ENCODE results near the gene PLEKHN1. TPM values are rescaled to one million over a fixed set of nuclear protein-coding genes. Genes with fewer than 3 reads are reported as not detected.

The PLEKHN1 gene
- total RNA-seq, 1 experiment from 2014 or later = 1.6 TPM

DNA sequence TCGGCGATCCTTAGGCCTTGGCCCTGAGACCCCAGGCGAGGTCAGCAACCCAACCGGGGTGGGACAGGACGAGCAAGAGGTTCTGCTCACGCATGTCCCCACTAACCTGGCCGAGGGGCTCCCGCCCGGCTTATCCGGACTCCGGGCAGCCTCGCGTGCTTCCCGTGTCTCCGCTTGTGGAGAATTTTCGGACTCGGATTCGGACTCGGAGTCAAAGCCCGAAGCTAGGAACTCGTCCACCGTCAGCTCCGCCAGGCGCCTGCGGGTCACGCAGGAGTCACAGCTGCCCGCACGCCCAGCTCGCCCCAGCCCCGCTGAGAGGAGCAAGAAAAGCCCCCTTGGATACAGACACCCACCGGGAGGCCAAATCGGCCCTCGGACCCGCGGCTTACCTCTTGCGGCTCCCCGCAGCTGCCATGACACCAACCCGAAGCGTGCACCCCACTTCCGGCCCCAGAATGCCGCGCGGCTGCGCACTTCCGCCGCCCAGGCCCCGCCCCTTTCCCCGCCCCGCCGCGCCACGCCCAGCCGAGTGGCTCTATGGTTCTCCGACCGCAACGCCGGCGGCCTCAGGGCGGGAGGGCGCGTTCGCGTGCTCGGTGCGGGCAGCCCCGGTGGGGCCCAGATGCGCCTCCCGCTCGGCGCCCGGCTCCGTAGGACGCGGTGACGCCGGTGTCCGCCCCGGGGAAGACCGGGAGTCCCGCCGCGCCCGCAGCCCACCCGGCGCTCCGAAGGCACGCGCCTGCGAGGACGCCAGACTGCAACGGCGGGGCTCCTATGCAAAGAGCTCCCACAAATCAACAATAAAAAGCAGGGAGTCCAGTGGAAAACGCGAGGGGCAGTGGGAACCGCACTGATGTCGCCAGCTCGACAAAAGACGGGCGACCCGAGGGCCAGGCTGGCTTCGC, 7.2 kb upstream of the PLEKHN1 start, which contains the start of gene NOC2L:
Gene NOC2L, minus strand, starts transcription at position 434 of the 908 bp plus-strand sequence. Its CDS starts 16 bp downstream, at position 418.
- Histone ChIP-seq H3K36me3 (replicated peaks; ENCODE audit: control insufficient read depth, insufficient read depth, low read length) (peaks cover 19% of the 10 kb centered on the region), H3K27me3 (ENCODE audit: control insufficient read depth, insufficient read depth, low read length) (peaks cover 18% of the 10 kb centered on the region), H3K4me3 (ENCODE audit: insufficient read depth, low read depth, low read length) (peak within 1 kb of the TSS; percentile 99)
- DNase-seq = peak; percentile 98

DNA sequence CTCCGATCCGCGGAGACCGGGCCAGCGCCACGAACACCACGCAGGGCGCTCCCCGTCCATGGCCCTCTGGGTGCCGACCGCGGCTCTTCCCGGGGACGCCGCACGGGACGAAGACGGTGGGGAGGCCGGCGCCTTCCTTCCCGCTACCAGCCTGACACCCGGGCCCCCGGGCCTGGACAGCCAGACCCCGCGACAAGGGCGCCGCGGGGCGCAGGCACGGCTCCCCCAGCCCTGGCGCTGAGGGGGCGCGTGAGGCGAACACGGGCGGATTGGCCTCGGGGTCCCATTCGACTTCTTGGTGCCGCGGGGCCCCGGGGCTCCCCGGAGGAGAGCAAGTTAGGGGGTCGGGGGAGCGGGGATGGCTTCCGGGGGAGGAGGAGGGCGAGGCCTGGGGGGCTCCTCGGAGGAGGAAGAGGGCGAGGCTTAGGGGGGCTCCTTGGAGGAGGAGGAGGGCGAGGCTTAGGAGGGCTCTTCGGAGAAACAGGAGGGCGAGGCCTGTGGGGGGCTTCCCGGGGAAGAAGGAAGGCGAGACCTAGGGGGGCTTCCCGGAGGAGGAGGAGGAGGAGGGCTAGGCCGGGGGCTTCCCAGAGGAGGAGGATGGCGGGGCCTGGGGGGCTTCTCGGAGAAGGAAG, 6.4 kb upstream of the PLEKHN1 start:
- peak; percentile 83 for DNase-seq
- Histone ChIP-seq H3K4me3 (ENCODE audit: insufficient read depth, low read depth, low read length) (peak overlapping the region; percentile 76), H3K27me3 (ENCODE audit: control insufficient read depth, insufficient read depth, low read length) (peaks cover 18% of the 10 kb centered on the region), H3K36me3 (replicated peaks; ENCODE audit: control insufficient read depth, insufficient read depth, low read length) (peaks cover 16% of the 10 kb centered on the region)

DNA sequence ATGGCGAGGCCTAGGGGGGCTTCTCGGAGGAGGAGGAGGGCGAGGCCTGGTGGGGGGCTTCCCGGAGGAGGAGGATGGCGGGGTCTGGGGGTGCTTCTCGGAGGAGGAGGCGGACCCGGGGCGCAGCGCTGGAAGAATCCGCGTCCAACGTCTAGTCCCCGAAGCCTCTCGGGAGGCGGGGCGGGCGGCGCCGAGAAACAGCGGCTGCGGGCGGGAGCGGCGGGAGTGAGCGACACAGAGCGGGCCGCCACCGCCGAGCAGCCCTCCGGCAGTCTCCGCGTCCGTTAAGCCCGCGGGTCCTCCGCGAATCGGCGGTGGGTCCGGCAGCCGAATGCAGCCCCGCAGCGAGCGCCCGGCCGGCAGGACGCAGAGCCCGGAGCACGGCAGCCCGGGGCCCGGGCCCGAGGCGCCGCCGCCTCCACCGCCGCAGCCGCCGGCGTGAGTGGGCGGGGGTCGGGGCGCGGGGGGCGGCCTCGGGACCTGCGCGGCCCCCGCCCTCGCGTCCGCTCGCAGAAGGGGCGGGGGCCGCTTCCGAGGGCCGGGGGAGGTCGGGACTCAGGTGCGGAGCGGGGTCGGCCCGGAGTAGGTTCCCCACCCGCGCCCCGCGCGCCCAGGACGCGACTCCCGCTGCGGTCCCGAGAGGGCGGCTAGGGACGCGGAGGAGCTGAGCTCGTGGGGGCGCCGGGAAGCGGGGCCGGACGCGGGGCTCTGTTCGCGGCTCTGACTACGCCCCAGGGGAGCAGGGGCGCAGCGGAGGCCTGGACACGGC, 5.7 kb upstream of the PLEKHN1 start, which contains the start of gene KLHL17:
Gene KLHL17, plus strand, starts transcription at position 222 of the 769 bp plus-strand sequence. Its CDS starts 110 bp downstream, at position 332.
- peaks cover 9% of the 10 kb centered on the region for H3K36me3 ChIP-seq (replicated peaks; ENCODE audit: control insufficient read depth, insufficient read depth, low read length)
- peak; percentile 98 for DNase-seq

DNA sequence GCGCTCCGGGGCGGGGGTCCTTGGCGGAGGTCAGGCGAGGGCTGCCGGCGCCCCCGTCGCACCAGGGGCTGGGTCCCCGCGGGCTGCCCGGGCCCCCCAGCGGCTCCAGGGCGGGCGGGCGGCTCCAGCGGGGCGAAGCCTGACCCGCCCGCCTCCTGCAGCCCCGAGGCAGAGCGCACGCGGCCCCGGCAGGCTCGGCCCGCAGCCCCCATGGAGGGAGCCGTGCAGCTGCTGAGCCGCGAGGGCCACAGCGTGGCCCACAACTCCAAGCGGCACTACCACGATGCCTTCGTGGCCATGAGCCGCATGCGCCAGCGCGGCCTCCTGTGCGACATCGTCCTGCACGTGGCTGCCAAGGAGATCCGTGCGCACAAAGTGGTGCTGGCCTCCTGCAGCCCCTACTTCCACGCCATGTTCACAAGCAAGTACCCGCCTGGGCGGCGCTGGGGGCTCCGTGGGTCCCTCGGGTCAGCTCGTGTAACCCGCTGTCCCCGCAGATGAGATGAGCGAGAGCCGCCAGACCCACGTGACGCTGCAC, 5.1 kb upstream of the PLEKHN1 start:
- Histone ChIP-seq H3K4me3 (ENCODE audit: insufficient read depth, low read depth, low read length) (peak overlapping the region; percentile 76), H3K27me3 (ENCODE audit: control insufficient read depth, insufficient read depth, low read length) (peaks cover 20% of the 10 kb centered on the region), H3K36me3 (replicated peaks; ENCODE audit: control insufficient read depth, insufficient read depth, low read length) (peaks cover 4% of the 10 kb centered on the region)
- peak; percentile 93 for DNase-seq

More for the DNA sequence above, 5.7 kb upstream of the PLEKHN1 start, which contains the start of gene KLHL17:
- peaks cover 18% of the 10 kb centered on the region for H3K27me3 ChIP-seq (ENCODE audit: control insufficient read depth, insufficient read depth, low read length)
- peak within 1 kb of the TSS; percentile 76 for H3K4me3 ChIP-seq (ENCODE audit: insufficient read depth, low read depth, low read length)

DNA sequence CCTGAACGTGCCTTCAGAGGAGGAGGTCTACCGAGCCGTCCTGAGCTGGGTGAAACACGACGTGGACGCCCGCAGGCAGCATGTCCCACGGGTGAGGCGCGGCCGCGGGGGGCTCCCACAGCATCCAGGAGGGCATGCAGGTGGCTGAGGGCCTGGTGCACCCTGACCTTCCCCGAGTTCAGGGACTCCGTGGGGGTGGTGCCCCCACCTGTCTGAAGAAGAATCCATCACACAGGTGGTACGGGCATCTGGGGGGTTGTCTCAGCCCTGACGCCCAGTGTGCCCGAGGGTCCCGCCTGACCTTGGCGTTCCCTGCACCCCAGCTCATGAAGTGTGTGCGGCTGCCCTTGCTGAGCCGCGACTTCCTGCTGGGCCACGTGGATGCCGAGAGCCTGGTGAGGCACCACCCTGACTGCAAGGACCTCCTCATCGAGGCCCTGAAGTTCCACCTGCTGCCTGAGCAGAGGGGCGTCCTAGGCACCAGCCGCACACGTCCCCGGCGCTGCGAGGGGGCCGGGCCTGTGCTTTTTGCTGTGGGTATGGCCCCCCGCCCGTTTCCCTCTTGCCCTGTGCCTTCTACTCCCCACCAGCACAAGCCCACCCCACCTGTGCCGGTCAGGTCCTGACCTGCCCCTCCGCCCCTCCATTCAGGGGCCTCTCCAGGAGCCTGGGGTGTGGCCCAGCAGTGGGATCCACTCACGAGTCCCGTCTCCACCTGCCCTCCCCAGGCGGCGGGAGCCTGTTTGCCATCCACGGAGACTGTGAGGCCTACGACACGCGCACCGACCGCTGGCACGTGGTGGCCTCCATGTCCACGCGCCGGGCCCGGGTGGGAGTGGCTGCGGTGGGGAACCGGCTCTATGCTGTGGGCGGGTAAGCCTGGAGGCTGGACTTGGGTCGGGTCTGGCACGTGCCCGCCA, 3.6 kb upstream of the PLEKHN1 start:
- Histone ChIP-seq H3K27me3 (ENCODE audit: control insufficient read depth, insufficient read depth, low read length) (peaks cover 34% of the 10 kb centered on the region), H3K36me3 (replicated peaks; ENCODE audit: control insufficient read depth, insufficient read depth, low read length) (no peaks in the 10 kb centered on the region; the same call in 1 of the 2 replicates), H3K4me3 (ENCODE audit: insufficient read depth, low read depth, low read length) (no peak overlapping the region)
- DNase-seq = no peak

DNA sequence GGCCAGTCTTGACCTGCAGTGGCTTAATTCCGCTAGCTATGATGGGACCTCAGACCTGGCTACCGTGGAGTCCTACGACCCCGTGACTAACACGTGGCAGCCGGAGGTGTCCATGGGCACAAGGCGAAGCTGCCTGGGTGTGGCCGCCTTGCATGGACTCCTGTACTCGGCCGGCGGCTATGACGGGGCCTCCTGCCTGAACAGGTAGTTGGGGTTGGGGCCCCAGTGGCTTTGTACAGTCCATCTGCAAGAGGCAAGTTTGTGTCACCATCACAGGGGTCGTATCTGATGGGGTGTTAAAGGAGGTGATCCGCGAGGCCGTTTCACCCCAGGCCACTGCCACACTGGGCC, 3.0 kb upstream of the PLEKHN1 start:
- Histone ChIP-seq H3K4me3 (ENCODE audit: insufficient read depth, low read depth, low read length) (no peak overlapping the region), H3K27me3 (ENCODE audit: control insufficient read depth, insufficient read depth, low read length) (peaks cover 38% of the 10 kb centered on the region), H3K36me3 (replicated peaks; ENCODE audit: control insufficient read depth, insufficient read depth, low read length) (no peaks in the 10 kb centered on the region; the same call in 1 of the 2 replicates)
- DNase-seq = no peak

DNA sequence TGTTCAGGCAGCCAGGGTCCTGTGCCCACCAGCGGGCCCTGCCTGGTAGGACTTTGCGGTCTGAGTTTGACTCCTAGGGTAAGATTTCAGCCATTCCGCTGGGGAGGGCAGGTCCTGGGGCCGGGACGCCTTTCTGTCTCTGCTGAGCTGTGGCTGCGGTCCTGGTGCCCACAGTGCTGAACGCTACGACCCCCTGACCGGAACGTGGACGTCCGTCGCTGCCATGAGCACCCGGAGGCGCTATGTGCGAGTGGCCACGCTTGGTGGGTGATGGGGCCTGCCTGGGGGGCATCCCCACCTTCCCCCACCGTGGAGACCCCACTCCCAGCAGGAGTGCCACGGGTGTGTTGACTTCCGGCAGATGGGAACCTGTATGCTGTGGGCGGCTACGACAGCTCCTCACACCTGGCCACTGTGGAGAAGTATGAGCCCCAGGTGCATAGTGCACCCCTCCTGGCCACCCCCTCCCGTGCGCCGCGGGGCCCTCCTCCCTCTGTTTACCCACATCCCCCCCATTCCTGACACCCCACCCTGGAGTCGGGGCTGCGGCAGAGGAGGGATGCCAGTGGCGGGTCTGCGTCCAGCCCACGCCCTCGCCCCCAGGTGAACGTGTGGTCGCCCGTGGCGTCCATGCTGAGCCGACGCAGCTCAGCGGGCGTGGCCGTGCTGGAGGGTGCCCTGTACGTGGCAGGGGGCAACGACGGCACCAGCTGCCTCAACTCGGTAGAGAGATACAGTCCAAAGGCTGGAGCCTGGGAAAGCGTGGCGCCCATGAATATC, 2.3 kb upstream of the PLEKHN1 start:
- no peak for DNase-seq

DNA sequence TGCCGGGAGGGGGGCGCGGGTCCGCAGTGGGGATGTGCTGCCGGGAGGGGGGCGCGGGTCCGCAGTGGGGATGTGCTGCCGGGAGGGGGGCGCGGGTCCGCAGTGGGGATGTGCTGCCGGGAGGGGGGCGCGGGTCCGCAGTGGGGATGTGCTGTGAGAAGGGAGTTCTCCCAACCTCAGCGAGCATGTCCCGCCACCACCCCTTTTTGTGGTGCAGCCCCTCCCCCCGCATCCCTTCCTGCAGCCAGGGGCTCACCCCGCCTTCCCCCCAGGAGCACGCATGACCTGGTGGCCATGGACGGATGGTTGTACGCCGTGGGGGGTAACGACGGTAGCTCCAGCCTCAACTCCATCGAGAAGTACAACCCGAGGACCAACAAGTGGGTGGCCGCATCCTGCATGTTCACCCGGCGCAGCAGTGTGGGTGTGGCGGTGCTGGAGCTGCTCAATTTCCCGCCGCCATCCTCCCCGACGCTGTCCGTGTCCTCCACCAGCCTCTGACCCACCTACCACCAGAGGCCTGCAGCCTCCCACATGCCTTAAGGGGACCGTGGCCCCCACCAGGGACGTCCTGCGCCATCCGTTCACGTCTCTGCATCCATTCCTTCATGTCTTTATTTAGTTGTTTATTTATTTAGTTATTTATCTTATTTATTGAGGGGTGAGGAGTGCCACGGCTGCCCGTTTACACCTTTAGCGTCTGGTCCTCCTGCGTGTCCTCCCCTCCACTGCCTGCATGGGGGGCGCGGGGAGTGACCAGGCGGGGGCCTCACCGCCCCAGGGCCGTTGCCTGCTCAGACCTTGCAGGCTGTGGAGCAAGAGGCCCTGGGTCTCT, 1.4 kb upstream of the PLEKHN1 start:
- Histone ChIP-seq H3K4me3 (ENCODE audit: insufficient read depth, low read depth, low read length) (no peak overlapping the region), H3K27me3 (ENCODE audit: control insufficient read depth, insufficient read depth, low read length) (peaks cover 32% of the 10 kb centered on the region), H3K36me3 (replicated peaks; ENCODE audit: control insufficient read depth, insufficient read depth, low read length) (no peaks in the 10 kb centered on the region; the same call in 1 of the 2 replicates)
- DNase-seq = no peak

More for the DNA sequence above, 2.3 kb upstream of the PLEKHN1 start:
- Histone ChIP-seq H3K36me3 (replicated peaks; ENCODE audit: control insufficient read depth, insufficient read depth, low read length) (no peaks in the 10 kb centered on the region; the same call in 1 of the 2 replicates), H3K27me3 (ENCODE audit: control insufficient read depth, insufficient read depth, low read length) (peaks cover 38% of the 10 kb centered on the region), H3K4me3 (ENCODE audit: insufficient read depth, low read depth, low read length) (no peak overlapping the region)

DNA sequence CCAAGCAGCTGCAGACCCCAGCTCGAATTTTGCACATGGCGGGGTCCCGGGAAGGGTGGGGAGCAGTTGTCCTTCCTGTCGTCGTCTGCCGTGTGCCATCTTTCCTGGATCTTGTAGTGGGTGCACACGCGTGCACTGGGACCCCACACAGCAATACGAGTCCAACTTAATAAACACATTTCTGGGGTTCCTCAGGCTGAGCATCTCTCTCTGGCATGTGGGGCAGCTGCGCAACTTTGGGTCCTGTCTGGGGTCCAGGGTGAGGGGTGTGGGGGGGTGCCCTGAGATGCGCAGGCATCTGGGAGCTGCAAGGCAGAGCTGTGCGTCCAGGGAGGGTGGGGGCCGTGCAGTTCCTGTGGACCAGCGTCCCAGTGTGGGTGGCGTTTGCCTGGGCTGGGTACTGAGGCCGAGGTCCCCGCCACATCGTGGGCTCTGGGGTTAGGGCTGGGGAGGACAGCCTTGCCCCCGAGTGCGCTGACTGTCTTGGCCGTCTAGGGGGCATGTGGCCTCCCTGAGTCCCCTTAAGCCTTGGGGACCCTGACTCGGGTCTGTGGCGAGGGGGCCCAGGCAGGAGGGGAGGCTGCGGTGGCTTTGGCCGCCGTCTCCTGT, 652 bp upstream of the PLEKHN1 start:
- DNase-seq = no peak
- peaks cover 28% of the 10 kb centered on the region for H3K27me3 ChIP-seq (ENCODE audit: control insufficient read depth, insufficient read depth, low read length)
- H3K4me3 ChIP-seq (ENCODE audit: insufficient read depth, low read depth, low read length) = no peak overlapping the region
- H3K36me3 ChIP-seq (replicated peaks; ENCODE audit: control insufficient read depth, insufficient read depth, low read length) = no peaks in the 10 kb centered on the region; the same call in 1 of the 2 replicates

DNA sequence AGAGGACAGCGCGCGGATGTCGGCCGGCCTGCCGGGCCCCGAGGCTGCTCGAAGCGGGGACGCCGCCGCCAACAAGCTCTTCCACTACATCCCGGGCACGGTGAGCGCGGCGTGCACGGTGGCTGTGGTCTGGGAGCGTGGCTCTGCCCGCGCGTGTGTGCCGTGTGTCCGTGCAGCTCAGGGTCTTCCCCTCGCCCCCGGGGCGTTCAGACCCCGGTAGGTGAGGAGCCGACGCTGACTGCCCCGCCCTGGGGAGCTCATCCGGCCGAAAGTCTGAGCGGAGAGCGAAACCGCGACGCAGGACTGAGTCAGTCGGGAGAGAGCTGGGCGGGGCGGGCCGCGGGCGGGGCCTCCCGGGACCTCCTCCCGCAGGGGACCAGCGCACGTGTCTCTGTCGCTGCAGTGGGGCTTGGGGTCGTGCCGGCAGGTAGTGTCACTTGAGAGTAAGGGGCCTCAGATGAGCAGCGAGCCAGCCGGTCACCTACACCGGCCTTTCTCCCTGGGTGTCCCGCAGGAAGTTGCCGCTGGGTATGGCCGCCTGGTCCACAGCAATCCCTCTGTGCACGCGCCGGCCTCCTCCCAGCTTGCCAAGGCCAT, 520 bp downstream of the PLEKHN1 start:
- peak; percentile 95 for DNase-seq
- Histone ChIP-seq H3K4me3 (ENCODE audit: insufficient read depth, low read depth, low read length) (peak overlapping the region; percentile 64), H3K36me3 (replicated peaks; ENCODE audit: control insufficient read depth, insufficient read depth, low read length) (no peaks in the 10 kb centered on the region; the same call in 1 of the 2 replicates), H3K27me3 (ENCODE audit: control insufficient read depth, insufficient read depth, low read length) (peaks cover 21% of the 10 kb centered on the region)

DNA sequence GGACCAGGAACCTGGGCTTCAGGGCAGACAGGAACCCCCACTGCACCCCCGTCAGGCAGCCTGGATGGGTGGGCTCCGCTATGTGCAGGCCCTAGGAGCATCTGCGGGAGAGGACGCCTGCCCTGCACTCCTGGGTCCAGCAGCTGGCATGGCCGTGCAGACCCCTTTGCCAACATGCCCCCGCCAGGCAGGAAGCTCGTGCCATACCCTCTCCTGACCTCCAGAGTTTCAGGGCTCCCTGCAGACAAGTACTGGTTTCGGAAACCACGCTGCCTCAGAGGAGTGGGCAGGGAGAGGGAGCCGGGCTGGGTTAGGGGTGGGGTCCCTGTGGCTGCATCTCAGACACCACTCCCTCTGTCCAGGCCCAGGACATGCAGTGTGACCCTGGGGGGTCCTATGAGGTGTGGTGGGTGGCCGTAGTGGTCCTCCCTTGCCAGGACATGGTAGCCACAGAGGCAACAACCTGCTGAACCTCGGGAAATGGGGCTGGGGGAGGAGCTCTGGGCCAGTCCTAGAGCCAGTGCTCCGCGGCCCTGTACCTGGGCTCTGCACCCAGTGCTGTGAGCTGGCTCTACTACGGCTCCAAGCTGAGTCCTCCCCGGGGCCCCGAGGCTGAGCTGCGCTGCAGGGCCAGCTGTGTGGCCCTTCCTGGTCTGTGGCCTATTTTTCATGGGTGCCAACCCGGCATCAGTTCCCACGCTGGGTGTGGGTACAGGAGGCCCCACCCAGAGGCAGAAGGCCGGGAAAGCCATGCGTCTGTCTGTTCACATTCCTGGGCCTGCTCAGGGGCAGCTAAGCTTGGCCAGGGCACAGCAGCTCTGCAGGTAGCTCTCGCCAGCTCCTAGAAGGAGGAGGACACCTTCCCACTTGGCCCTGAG, 1.4 kb downstream of the PLEKHN1 start:
- no peak for DNase-seq
- Histone ChIP-seq H3K4me3 (ENCODE audit: insufficient read depth, low read depth, low read length) (no peak overlapping the region), H3K27me3 (ENCODE audit: control insufficient read depth, insufficient read depth, low read length) (peaks cover 21% of the 10 kb centered on the region), H3K36me3 (replicated peaks; ENCODE audit: control insufficient read depth, insufficient read depth, low read length) (no peaks in the 10 kb centered on the region; the same call in 1 of the 2 replicates)

Data from H7 (cell line).